Stimulated activated CD8-positive, alpha-beta memory T cell treated with anti-CD3 and anti-CD28 coated beads, Interleukin-12 subunit alpha, Interleukin-12 subunit beta, amount 100 ng/mL, for 4 hours (primary cell): Measurements from ENCODE around the gene SPTLC3.

Source experiments
- DNase-seq: peaks from one replicate; pipeline ENCODE4 v3.0.0-alpha.2; 2020; ENCODE audit warnings: low read depth

Gene SPTLC3

DNA sequence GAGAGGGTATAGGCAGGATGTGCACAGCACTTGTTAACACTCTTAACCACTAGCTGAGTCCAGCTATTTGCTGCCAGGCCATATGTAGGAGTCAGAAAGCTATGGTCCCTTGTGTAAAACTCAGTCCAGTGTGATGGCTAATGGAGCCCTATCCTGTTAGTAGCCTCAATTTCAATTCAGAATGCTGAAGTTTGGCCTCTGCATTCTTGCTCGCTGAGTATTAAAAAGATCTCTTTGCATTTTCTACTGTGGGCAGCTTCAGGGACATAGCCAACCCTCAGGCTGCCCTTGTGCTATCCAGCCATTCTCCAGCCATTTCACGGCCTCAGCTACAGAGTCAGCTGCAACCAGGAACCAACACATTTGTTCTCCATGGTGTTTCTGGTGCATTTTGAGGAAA is 92.5 kb downstream of the SPTLC3 start:
- no peak for DNase-seq

DNA sequence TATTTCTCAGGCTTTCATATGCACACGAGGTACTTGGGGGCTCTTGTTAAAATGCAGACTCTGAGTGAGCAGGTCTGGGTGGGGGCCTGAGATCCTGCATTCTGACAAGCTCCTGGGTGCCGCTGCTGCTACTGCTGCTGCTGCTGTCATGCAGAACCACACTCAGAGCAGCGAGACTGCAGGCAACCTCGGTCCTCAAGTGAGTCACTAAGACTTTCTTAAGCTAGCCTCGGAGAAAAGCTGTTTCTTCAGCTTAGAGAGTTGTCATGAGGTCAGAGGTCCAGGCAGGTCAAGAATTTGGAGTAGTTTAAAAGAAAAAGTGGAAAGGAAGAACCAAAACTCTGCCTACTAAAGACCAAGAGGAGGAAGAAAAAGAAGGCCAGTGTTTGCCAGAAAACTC is 92.9 kb downstream of the SPTLC3 start:
- no peak for DNase-seq

DNA sequence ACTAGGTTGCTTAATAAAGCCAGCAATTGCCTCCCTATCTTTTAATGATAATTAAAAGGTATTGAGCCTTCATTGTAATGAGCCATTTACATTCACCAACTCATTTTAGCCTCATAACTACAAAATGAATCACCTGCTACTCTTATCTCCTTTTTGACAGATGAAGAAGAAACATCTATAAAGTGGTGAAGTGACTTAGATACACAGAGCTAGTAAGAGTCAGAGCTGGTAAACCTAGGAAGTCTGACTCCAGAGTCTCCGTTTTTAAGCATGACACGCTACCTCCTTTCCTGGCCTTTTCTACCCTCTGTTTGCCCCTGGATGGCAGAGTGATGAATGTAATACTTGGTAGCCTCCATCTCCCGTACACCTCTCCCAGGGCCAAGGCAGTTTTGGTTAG is 93.5 kb downstream of the SPTLC3 start:
- no peak for DNase-seq

DNA sequence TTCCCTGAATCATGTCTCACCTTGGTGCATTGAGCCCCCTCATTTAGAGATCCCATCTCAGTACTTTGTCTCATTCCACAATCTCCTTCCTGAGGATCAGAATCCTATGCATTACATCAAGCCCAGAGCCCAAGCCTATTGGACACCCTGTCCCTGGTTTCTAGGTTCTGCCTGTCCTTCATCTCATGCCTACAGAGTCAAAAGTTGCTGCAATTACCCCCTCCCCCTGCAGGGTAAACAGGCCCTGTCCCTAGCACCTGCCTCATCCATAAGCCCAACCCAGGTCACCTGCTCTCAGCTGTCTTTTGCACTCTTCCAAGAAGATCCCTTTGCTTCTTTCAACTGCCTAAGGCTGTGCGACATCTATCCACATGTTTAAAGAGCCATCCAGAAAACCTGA is 93.9 kb downstream of the SPTLC3 start:
- DNase-seq = no peak

DNA sequence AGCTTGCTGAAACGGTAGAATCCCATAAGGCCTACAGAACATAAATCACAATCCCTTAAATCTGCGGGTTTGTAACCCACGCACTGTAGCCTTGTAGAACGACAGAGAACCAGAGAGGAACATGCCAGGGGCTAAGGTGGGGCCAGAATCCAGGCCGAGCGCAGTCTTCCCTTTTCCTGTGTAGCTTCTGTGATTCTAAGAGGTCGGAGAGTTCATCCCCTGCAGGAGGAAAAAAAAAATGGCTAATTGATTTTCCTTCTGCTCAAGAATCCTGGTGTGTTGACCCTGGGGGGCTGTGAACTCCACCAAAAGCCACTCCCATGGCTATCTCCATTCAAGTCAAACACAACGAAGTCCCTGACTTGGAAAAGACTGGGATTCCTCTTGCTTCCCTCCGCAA is 96.3 kb downstream of the SPTLC3 start:
- DNase-seq = no peak

DNA sequence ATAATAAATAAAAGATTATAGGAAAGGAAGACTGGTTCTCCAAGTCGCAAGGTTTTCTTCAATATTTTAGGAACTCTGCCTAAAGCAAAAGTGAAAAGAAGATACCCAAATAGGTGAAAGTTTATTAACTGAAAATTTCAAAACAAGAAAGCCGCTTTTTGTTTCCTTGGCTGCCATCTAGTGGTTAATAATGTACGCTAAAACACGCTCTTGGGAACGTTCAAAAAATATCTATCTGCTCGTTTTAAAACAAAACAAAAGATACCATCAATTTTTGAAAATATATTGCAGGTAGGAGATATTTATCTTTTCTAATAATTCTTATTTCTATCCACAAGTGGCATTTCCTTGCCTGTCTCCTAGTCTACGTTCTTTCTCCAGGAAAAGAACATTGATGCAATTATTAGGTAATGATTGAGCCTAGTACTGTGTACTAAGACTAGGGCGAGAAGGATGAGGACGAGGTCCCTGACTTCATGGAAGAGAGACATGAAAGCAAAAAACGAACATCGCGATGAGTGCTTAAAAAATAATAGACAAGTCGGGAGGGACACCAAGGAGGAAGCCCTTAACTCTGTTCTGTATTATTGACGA is 97.2 kb downstream of the SPTLC3 start:
- DNase-seq = no peak

DNA sequence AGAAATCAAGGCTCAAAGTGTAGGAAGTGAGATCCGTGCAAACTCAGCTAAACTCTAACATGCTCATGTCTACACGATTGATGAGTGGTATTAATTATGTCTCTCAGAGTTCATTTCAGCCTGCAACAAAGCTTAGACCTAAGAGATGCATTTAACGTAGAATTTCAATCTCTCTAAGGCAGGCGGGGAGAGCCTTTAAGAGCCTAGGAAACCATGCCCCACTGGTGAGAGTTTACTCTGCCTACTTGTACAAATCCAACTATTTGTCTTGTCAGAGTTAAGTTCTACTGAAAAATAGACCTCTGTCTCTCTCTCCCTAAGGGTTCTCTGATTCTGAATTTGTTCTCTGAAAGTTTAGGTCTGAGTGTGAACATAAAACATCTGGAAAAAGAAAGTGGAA is 100.9 kb downstream of the SPTLC3 start:
- no peak for DNase-seq

DNA sequence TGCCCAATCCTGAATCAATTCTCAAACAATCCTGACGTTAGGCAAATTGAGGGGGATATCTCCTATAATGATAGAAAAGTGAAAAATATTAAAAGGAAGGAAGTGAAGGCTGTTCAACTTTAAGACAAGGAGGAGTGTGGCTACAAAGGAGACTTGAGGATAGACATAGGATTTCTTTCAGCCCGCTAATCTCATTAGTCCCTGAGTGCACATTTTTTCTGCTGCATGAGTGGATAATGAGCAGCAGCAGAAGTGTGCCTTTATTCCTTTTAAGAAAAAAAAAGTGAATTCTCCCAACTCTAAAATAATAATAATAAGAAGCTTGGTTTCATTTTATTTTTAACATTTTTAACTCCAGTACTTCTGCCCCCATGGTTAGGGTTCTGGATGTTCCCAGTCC is 102.0 kb downstream of the SPTLC3 start:
- no peak for DNase-seq

DNA sequence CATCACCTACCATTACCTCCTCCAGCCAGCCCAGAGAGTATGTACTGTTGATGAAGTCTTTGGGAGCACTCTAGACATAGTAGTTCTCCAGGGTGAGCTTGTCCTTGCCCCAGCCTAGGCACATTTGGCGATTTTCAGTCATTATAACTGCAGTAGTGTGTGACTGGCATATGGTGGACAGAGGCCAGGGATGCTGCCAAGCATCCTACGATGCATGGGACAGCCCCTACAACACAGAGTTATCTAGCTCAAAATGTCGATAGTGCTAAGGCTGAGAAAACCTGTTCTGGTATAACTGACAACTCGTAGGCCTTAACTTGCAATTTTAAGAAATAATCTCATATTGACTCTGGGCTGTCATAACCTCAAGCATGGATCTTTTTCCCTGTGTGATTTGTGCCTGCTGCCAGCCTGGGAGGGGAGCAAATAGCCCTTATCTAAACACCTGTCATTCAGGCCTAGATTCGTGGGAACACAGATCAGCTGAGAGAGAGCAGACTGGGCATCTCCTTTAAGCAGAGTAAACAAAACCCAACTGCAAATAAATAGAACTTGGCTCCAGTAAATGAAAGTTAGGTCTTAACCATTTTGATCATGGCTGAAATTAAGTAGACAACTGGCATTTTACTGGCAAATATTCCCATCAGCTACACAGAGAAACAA is 102.6 kb downstream of the SPTLC3 start:
- no peak for DNase-seq

DNA sequence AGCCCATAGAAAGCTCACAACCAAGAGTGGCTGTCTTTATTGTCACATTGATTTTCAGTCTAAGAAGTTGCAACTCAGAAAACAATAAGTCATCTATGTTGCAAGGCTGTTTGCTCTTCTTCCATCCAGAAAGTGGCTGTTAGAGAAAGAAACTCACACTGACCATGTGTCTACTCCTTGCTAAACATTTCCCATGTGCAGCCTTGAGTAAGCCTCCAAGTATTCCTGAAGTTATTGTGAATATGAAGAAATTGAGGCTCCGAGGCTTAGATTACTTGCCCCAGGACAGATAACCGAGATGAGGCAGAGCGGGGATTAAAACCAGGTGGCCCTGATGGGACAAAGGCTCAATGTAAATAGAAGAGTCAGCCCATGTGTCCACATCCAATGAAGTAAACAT is 105.0 kb downstream of the SPTLC3 start:
- no peak for DNase-seq

DNA sequence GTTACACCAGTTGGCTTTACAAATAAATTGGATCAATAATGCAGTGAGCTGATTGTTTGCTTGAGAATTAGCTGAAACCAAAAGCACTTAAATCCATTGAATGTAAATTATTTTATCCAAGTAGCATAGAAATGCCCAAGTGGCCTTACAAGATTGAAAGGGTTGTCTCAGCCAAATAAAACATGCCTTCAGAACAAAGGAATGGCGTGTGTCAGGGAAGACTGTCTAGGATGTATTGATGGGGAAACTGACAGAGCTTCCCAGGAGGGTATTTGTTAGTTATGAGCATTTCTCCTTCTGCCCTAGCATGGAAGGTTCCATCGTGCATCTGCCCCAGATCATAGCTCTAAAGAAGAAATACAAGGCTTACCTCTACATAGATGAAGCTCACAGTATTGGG is 108.4 kb downstream of the SPTLC3 start:
- DNase-seq = no peak

DNA sequence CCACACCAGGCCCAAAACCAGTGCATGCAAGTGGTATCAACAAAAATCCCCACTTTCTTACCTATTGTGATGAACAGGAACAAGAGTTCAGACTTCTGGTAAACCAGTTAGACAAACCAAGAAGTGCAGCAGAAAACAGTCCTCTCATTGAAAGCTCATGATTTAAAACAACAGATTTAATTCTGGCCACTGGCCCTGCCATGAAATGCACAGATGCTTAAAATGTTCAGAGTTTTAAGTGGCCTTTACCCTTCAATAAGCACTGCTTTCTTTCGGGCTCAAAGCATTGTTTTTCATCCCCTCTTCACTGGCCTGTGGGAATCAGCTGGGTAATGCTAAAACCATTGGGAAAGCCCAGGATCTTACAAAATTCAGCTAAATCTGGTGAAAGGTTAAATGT is 109.9 kb downstream of the SPTLC3 start:
- no peak for DNase-seq

DNA sequence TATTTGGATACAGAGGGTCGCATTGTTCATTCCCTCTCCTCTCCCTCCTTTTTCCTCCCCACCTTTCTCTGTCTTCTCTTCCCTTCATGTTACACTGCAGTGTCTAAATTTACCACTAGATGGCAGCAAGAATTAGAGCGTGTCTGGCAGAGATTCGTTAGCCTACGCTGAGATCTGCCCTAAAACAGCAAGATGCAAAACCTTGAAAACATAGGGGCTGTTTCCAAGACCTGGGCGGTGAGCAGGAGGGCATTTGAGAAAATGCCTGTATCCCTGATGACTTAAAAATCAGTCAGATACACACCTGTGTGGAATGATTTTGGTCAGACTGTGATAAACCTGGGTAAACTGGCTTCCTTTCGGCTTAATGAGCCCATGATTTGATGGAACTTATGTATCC is 110.8 kb downstream of the SPTLC3 start:
- no peak for DNase-seq

DNA sequence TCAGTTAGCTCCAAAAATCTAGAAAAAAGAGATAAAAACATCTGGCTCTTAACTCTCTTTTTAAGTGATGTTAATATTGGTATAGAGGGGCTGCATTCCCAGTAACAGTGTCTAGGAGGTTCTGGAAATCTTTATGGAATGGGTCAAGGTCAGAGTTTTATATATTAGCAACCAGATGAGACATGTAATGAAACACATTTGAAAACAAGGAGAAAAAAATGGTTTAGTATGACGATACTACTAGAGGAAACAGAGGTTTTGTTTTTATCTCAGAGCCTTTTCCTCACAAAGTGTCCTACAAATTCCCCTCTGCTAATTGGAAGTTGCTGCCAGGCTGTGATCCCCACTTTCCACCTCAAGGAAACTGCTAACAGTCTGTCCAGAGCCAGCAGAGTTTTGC is 111.7 kb downstream of the SPTLC3 start:
- DNase-seq = no peak

DNA sequence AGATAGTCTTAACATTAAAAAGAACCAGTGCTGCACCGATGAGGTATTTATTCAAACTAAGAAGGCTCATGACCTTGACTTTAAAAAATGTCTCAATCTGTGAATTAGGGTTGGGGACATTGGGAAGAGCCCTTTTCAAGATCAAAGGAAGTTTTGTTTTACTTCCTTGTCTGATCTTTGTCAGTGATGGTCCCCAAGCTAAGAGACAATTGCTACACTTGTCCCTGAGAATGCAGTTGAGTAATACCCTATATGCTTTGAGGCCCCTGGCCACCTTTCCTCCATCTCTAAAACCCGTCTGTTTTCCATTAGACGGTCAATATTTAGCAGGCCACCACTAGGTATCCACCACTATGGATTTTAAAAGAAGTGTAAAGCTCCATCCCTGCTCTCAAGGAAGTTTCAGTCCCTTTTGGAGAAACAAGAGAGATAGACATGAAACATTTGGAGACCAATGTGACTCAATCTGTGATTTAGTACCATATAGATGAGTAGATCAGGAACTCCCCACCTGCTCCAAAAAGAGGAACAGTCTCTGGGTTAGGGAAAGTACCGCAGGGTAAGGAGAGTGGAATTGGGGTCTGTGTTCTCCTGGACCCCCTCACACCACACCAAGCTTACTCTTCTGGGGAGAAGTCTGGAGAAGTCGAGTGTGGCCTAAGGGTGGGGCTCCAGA is 113.2 kb downstream of the SPTLC3 start:
- no peak for DNase-seq

DNA sequence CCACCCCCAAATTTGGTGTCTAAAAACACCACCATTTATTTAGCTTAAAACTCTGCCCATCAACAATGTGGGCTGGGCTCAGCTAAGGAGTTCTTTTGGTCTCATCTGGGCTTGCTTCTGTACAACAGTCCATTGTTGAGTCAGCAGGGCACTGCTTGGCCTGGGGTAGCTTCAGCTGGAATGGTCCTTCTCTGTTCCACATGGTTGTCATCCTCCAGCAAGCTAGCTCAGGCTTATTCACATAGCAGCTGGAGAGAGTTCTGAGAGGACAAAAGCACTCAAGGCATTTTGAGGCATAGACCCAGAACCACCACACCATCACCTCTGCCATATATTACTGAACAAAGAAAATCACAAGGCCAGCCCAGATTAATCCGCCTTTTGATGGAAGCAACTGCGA is 116.7 kb downstream of the SPTLC3 start:
- no peak for DNase-seq

DNA sequence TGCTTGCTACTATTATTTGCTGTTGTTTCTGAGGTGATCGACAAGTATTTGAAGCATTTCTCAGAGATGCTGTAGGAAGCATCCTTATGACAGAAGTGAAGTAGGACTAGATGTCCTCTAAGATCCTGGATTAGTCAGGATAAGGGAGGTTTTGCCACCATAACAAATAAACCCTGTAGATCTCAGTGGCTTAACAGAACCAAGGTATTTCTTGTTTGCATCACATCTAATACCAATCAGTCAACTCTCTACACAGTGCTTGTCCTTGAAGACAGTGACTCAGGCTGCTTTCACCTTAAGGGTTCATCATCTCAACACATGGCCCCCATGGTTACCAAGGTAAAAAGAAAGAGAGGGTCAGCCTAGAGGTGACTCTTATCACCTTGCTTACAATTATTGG is 119.4 kb downstream of the SPTLC3 start:
- no peak for DNase-seq

DNA sequence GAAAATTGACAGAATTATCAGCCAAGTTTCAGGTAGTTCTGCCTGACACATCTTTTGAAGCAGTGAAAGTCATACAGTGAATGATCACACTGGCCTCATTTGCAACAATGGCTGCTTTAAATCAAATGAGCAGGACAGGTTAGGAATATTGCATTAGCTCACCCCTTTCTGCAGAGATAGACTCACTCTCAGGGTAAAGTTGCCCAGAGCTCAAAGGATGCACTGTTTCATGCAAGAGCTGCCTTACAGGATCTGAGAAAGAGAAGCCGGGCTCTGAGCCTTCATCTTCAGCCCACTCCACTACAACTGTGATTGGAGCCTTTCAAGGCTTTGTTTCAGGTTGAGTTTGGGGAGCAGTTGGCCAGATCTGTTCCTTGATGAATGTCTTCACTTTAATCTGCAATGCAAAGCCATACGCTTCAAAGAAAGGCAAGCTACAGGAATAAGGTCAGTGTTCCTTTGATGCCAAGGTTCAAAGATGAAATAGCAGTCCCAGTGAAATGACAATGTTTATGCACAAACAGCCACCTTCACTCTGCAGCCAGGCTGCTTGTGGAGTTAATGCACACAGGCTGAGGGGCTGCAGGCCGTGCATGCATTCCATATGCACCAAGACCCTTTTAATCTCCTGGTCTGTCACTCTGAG is 121.4 kb downstream of the SPTLC3 start:
- DNase-seq = no peak

DNA sequence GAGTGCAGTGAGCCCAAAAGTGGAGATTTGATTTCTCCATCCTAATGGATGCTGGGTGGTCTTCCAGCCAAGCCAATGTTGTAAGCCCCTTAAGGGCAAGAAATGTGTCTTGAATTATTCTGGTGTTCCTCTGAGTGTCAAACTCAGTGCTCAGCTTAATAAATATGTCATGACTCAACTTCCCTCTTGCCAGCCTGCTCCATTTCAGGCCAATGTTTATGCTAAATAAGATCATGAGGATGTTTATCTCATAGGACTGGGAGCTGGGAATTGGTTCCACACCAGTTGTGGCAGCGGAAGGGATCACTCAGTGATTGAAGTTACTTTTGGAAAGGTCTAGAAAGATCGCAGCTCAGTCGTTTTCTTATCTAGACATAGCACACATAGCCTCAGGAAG is 121.9 kb downstream of the SPTLC3 start:
- no peak for DNase-seq

DNA sequence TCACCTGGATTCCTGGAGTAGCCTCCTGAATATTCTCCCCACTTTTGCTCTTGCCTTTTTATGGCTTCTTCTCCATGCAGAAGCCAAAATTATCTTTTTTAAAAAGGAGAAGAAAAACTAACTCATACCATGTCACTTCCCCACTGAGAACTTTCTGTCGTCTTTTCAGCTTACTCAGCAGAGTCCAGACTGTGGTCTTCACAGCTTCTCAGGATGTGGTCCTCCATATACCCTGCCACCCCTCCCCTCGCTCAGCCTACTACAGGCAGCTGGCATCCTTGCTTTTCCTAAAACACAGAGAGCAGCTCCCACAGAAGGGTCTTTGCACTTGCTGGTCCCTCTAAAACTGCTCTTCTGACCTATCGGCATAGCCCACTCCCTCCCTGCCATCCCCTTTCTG is 122.9 kb downstream of the SPTLC3 start:
- no peak for DNase-seq

DNA sequence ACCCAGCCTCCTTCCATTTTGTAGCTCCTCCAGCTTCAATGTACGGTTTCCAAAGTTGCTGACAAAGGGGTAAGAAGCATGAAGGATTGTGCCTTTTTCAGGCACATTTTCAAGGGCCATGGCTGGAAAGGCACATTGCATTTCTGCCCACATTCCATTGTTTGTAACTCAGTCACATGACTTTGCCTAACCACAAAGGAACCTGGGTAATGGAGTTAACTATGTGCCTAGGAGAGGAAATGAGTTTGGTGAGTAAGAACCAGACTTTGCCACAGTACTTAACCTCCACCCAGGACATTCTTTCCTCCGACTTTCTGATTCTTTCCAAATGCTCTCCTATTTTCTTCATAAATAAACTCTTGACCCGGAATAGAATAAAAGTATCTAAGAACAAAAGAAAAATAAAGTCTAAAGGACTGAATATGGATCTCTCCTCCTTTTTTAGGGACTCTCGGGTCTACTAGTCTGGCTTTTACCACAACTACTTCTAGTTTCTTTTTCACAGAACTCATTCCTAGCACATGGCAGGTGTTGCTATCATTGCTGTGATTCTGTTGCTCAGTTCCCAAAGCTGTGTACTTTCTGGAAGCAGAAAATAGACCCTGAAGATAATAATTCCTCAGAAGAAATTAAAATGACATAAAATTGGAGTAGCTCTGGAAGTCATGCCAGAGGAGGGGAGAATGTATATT is 130.8 kb downstream of the SPTLC3 start:
- no peak for DNase-seq

DNA sequence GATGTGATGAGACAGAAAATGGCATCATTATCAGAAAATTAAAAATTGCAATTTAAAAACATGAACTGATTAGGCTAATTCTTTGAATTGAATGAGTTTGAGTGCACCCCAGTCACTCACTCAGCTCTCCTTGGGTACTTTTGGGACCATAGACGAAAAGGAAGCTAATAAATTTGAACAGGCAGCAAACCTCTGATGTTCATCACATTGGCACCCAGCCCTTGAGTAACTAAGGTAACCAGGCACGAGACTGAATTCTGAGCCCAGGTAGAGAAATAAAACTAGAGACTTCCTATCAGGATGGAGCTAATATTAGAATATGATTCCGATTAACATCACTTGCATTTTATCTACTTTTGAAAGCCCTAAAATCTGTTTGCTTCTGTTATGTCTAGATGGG is 131.4 kb downstream of the SPTLC3 start:
- no peak for DNase-seq

DNA sequence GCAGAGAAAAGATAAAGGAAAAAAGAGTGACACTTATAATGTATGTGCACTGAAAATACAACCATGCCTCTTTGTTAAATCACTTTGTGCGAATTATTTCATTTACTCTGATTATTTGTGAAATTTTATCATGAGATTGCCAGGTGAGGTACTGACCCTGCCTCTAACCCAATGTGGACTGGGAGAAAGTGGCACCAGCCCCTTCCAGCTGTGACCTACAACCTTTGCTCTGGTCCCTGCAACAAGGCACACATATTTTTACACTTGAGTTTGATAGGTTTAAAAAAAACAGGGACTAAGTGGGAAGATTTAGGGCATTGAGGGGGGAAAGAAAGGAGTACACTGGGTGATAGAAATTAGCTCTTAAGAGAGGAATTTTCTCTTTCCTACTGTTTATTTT is 132.0 kb downstream of the SPTLC3 start:
- DNase-seq = no peak
